Omental fat pad (tissue), 4 donors: ENCODE measurements around the gene MAP7. TPM values are rescaled to one million over a fixed set of nuclear protein-coding genes. Genes with fewer than 3 reads are reported as not detected.

Source experiments
- ATAC-seq: fragments of 150-250 bp; one replicate; pipeline ENCODE4 v1.9.1; 2016; ENCODE audit warnings: mild to moderate bottlenecking, moderate library complexity; ENCODE audit not compliant: low FRiP score
- DNase-seq: peaks from one replicate; pipeline ENCODE4 v3.0.0-alpha.2; 2019; ENCODE audit warnings: low spot score
- CTCF ChIP-seq, 3 donors: fragments of 450-650 bp; IDR thresholded peaks; one replicate each; pipeline ENCODE4 v1.5.1; 2016 to 2017; ENCODE audit warnings: antibody characterized with exemption in 3 of 3, mild to moderate bottlenecking in 3 of 3, moderate library complexity in 2 of 3
- total RNA-seq, 4 donors: library from RNA; depleted of rRNA; stranded (reverse); fragments of >200 nt; gene quantifications; one replicate each; pipeline ENCODE4 v1.1.0, GENCODE V29; 2016

The MAP7 gene
- total RNA-seq, 4 donors from 2014 or later, result 2.2 to 5.3 (median 4.5) TPM

- TF ChIP-seq CTCF (IDR thresholded peaks at IDR 0.05), result no peak
- no peak for DNase-seq
- no peak for ATAC-seq
These were observed 178.3 kb downstream of the MAP7 start for GRCh38 chr6:136371959-136372358.

GRCh38 chr6:136370988-136371728 is 179.1 kb downstream of the MAP7 start:
- DNase-seq, result no peak
- no peak for ATAC-seq
- TF ChIP-seq CTCF (IDR thresholded peaks at IDR 0.05), result no peak

GRCh38 chr6:136365776-136366354 is 184.4 kb downstream of the MAP7 start:
- no peak for ATAC-seq
- TF ChIP-seq CTCF (IDR thresholded peaks at IDR 0.05), result no peak
- no peak for DNase-seq

GRCh38 chr6:136362421-136363356 is 187.5 kb downstream of the MAP7 start:
- no peak for TF ChIP-seq CTCF (IDR thresholded peaks at IDR 0.05)
- DNase-seq, result no peak
- ATAC-seq, result no peak

GRCh38 chr6:136361787-136362186 is 188.4 kb downstream of the MAP7 start:
- no peak for TF ChIP-seq CTCF (IDR thresholded peaks at IDR 0.05)
- ATAC-seq (no peak), DNase-seq (no peak)

GRCh38 chr6:136360783-136361182 is 189.4 kb downstream of the MAP7 start:
- ATAC-seq (no peak), DNase-seq (no peak)
- TF ChIP-seq CTCF (IDR thresholded peaks at IDR 0.05), result no peak
